Gastroesophageal sphincter (tissue), 3 donors: ENCODE data around the gene MECR.

ENCODE experiments used
- POLR2A ChIP-seq, 2 donors: fragments of 450-650 bp; IDR thresholded peaks; one replicate each; pipeline ENCODE4 v1.6.1; 2017; ENCODE audit warnings: antibody characterized with exemption in 2 of 2, mild to moderate bottlenecking in 2 of 2, moderate library complexity in 1 of 2
- POLR2AphosphoS5 ChIP-seq: sonication (generic); formaldehyde crosslinking; IDR thresholded peaks from one replicate; pipeline ENCODE4 v1.6.1; 2017; ENCODE audit warnings: antibody characterized with exemption
- TF ChIP-seq, protein P1 (sequence below), 4 experiments: fragments of 200-600 bp in 2 of 4; fragments of 450-650 bp in 2 of 4; sonication (generic) in 1 of 4; IDR thresholded peaks; one replicate each; pipeline ENCODE4 v1.5.1; 2017 to 2019; ENCODE audit warnings: antibody characterized with exemption in 4 of 4, mild to moderate bottlenecking in 2 of 4, moderate library complexity in 2 of 4

DNA sequence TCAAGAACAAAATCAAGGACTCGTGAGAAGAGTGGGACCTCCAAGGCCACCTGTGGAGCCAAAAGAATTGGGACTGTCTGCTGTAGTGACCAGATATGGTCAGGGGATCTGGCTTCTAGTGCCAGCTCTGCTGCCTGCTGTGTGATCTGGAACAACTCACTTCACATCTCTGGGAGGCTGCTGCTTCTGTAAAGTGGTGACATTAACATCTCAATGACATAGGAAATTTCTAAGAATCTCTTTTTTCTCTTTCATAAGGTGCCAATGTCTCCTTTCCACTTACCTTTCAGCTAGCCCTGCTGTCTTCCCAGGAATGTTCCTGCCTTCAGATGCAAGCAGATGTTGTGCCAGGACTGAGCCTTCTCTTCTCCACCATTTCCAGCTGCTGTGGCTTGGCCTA is 44.0 kb downstream of the MECR start:
- TF ChIP-seq POLR2A (IDR thresholded peaks at IDR 0.05): no peak
- TF ChIP-seq, protein P1, sequence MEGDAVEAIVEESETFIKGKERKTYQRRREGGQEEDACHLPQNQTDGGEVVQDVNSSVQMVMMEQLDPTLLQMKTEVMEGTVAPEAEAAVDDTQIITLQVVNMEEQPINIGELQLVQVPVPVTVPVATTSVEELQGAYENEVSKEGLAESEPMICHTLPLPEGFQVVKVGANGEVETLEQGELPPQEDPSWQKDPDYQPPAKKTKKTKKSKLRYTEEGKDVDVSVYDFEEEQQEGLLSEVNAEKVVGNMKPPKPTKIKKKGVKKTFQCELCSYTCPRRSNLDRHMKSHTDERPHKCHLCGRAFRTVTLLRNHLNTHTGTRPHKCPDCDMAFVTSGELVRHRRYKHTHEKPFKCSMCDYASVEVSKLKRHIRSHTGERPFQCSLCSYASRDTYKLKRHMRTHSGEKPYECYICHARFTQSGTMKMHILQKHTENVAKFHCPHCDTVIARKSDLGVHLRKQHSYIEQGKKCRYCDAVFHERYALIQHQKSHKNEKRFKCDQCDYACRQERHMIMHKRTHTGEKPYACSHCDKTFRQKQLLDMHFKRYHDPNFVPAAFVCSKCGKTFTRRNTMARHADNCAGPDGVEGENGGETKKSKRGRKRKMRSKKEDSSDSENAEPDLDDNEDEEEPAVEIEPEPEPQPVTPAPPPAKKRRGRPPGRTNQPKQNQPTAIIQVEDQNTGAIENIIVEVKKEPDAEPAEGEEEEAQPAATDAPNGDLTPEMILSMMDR (IDR thresholded peaks at IDR 0.05): no peak
- no peak for TF ChIP-seq POLR2AphosphoS5
